WERI-Rb-1 (cell line): ENCODE measurements around the gene PTPRB.

ENCODE experiments used
- DNase-seq: peaks from one replicate; pipeline ENCODE4 v3.0.0-alpha.2; 2020
- H3K27ac ChIP-seq: fragments of 250-450 bp; sonication (Bioruptor Pico); 2 replicates; pipeline ENCODE4 v1.5.1; 2020; ENCODE audit warnings: mild to moderate bottlenecking, moderate library complexity
- H3K27me3 ChIP-seq: fragments of 250-450 bp; sonication (Bioruptor Pico); 2 replicates; pipeline ENCODE4 v1.5.1; 2021; ENCODE audit warnings: mild to moderate bottlenecking, low read depth, moderate library complexity; ENCODE audit not compliant: insufficient read depth, severe bottlenecking
- H3K36me3 ChIP-seq: fragments of 250-450 bp; sonication (Bioruptor Pico); 2 replicates; pipeline ENCODE4 v1.5.1; 2020; ENCODE audit warnings: mild to moderate bottlenecking, moderate library complexity
- H3K4me3 ChIP-seq: 2 replicates; pipeline ENCODE4 v1.5.1; 2011; ENCODE audit warnings: low read depth, mild to moderate bottlenecking, control low read depth, low read length
- H3K9me3 ChIP-seq: fragments of 250-450 bp; sonication (Bioruptor Pico); 2 replicates; pipeline ENCODE4 v1.5.1; 2021; ENCODE audit warnings: mild to moderate bottlenecking, moderate library complexity; ENCODE audit not compliant: severe bottlenecking
- CTCF ChIP-seq: IDR thresholded peaks from 2 replicates; pipeline ENCODE4 v1.5.1; 2011; ENCODE audit warnings: low read depth, mild to moderate bottlenecking, control low read depth, inconsistent platforms, low read length

Gene PTPRB

DNA sequence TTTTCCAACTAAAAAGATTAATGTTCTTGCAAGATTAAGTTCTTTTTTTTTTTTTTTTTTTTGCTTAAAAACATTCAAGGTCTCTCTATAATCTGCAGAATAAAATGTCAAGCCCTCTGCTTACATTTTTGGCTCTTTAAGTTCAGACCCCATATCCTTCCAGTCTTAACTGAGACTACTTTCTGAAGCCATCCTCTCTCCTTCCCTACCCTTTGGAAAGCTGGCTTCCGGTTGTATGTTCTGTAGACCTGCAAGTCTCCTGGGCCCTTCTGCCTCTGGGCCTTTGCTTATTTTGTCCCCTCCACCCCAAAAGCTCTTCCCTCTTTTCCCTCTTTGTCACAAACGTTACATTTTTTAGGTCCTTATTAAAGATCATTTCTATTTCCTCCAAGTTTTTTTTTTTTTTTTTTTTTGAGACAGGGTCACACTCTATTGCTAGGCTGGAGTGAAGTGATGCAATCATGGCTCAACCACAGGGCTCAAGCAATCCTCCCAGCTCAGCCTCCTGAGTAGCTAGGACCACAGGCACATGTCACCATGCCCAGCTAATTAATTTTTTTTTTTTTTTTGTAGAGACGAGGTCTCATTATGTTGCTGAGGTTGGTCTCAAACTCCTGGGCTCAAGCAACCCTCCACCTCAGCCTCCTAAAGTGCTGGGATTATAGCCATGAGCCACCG, 46.5 kb downstream of the PTPRB start:
- Histone ChIP-seq H3K27me3 (no peaks in the 10 kb centered on the region), H3K27ac (no peak overlapping the region), H3K9me3 (no peaks in the 10 kb centered on the region), H3K36me3 (no peaks in the 10 kb centered on the region), H3K4me3 (no peak overlapping the region)
- DNase-seq = no peak
- no peak for TF ChIP-seq CTCF

GRCh38 chr12:70590051-70590450, 47.2 kb downstream of the PTPRB start:
- H3K9me3 ChIP-seq = no peaks in the 10 kb centered on the region
- no peak overlapping the region for H3K4me3 ChIP-seq
- peak; percentile 85 for TF ChIP-seq CTCF
- DNase-seq = peak; percentile 71
- no peaks in the 10 kb centered on the region for H3K36me3 ChIP-seq
- H3K27ac ChIP-seq = no peak overlapping the region
- no peaks in the 10 kb centered on the region for H3K27me3 ChIP-seq

- TF ChIP-seq CTCF = no peak
- H3K9me3 ChIP-seq = no peaks in the 10 kb centered on the region
- H3K27me3 ChIP-seq = no peaks in the 10 kb centered on the region
- H3K36me3 ChIP-seq = no peaks in the 10 kb centered on the region
- no peak overlapping the region for H3K27ac ChIP-seq
- DNase-seq = no peak
- H3K4me3 ChIP-seq = no peak overlapping the region
These were observed 52.9 kb downstream of the PTPRB start for GRCh38 chr12:70584332-70584731.

DNA sequence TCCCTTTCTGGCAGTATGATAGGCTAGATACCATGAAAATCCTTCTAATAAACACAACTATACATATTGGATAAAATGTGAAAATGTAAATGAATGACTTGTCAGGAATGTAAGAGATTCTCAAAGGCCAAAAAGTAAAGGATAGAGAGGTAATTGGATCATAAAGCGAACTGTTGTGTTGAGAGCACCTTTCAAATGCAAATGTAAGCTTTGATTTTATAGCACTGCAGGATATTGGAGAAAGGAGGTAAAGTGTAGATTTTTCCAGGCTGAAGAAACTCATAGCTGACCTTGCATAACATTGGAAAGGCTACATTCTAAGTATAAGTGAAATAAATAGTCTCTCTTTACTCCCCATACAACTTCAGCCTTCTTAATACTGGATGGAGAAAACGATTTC, 54.0 kb downstream of the PTPRB start:
- no peak for TF ChIP-seq CTCF
- no peaks in the 10 kb centered on the region for H3K27me3 ChIP-seq
- H3K27ac ChIP-seq = no peak overlapping the region

DNA sequence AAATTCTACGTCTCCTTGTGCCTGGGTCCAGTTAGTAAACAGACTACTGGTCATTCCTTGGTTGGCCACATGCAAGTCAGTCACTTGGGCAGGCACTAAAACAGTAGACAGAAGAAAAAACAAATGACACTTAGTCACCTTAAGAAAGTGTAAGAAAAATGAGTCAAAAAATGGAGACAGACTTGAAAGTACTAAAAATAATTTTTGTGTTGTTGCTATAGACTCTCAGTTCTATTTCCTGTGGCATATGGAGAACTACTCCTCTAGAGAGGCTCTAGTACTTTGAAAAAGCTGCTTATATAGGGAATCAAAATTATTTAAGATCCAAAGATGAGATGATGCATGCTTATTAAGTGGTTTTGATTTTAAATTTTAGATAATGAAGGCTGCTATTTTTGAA, 56.0 kb downstream of the PTPRB start:
- no peaks in the 10 kb centered on the region for H3K36me3 ChIP-seq
- H3K27ac ChIP-seq = no peak overlapping the region
- no peaks in the 10 kb centered on the region for H3K27me3 ChIP-seq
- H3K4me3 ChIP-seq = no peak overlapping the region
- TF ChIP-seq CTCF = no peak
- no peak for DNase-seq
- no peaks in the 10 kb centered on the region for H3K9me3 ChIP-seq

More for the DNA sequence above, 54.0 kb downstream of the PTPRB start:
- DNase-seq = no peak
- Histone ChIP-seq H3K36me3 (no peaks in the 10 kb centered on the region), H3K9me3 (no peaks in the 10 kb centered on the region), H3K4me3 (no peak overlapping the region)

GRCh38 chr12:70577283-70577634, 60.0 kb downstream of the PTPRB start:
- DNase-seq = no peak

More at GRCh38 chr12:70577283-70577634, 60.0 kb downstream of the PTPRB start:
- Histone ChIP-seq H3K36me3 (no peaks in the 10 kb centered on the region), H3K27ac (no peak overlapping the region), H3K4me3 (no peak overlapping the region), H3K9me3 (no peaks in the 10 kb centered on the region), H3K27me3 (no peaks in the 10 kb centered on the region)
- TF ChIP-seq CTCF = no peak
